HFF-Myc (cell line): ENCODE data around the gene PXDC1.
"Not testable (repeated sequence)": the region's sequence is repeated elsewhere in the genome, so short reads cannot be mapped to it uniquely, and the experiment has no call there.

ENCODE experiments used
- DNase-seq: peaks from one replicate; pipeline ENCODE4 v3.0.0-alpha.2; 2011; ENCODE audit warnings: low read depth; ENCODE audit errors: extremely low read depth
- H3K4me3 ChIP-seq: replicated peaks from 2 replicates; pipeline ENCODE4 v1.5.1; 2011; ENCODE audit warnings: low read depth, mild to moderate bottlenecking, control low read depth, low read length
- TF ChIP-seq, protein P1 (sequence below): IDR thresholded peaks from 2 replicates; pipeline ENCODE4 v1.5.1; 2012; ENCODE audit warnings: mild to moderate bottlenecking, low read depth, low read length, control low read depth; ENCODE audit errors: missing control alignments

The PXDC1 gene

DNA sequence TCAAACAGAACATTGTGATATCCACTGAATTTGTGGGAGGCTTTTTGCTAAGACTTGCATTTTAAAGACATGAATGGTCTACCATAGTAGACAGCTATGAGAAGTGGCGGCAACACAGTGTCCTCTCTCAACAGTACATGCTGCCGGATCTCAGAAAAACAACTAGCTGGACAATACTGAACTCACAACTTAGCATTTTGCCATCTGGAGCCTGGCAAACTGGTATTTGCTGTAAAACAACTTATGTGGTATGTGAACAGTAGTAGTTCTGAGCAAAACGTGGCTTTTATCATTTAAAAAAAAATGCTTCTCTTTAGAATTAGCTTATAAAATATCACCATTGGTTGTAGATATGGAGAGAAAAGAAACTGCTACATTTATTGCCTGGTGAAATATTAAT is 3.3 kb upstream of the PXDC1 start:
- TF ChIP-seq, protein P1, sequence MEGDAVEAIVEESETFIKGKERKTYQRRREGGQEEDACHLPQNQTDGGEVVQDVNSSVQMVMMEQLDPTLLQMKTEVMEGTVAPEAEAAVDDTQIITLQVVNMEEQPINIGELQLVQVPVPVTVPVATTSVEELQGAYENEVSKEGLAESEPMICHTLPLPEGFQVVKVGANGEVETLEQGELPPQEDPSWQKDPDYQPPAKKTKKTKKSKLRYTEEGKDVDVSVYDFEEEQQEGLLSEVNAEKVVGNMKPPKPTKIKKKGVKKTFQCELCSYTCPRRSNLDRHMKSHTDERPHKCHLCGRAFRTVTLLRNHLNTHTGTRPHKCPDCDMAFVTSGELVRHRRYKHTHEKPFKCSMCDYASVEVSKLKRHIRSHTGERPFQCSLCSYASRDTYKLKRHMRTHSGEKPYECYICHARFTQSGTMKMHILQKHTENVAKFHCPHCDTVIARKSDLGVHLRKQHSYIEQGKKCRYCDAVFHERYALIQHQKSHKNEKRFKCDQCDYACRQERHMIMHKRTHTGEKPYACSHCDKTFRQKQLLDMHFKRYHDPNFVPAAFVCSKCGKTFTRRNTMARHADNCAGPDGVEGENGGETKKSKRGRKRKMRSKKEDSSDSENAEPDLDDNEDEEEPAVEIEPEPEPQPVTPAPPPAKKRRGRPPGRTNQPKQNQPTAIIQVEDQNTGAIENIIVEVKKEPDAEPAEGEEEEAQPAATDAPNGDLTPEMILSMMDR, result no peak
- no peak overlapping the region for H3K4me3 ChIP-seq
- no peak for DNase-seq

DNA sequence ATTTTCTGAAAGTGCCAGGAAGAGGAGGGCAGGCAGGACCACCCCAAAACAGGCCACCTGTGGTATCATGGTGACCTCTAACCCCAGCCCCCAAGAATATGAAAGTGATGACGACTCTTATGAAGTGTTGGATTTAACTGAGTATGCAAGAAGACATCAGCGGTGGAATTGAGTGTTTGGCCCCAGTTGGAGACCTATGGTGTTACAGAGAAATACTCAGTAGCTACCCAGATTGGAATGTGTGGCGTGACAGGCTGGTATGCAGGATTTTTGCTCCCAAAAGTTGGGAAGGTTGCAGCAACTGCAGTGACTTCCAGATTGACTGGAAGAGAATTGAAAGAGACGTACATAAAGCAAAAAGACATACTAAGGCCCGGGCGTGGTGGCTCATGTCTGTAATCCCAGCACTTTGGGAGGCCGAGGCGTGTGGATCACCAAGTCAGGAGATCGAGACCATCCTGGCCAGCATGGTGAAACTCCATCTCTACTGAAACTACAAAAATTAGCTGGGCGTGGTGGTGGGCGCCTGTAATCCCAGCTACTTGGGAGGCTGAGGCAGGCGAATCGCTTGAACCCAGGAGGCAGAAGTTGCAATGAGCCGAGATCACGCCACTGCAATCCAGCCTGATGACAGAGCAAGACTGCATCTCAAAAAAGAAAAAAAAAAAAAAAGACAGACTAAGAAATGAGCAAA is 2.7 kb upstream of the PXDC1 start:
- not testable (repeated sequence) for DNase-seq, H3K4me3 ChIP-seq

DNA sequence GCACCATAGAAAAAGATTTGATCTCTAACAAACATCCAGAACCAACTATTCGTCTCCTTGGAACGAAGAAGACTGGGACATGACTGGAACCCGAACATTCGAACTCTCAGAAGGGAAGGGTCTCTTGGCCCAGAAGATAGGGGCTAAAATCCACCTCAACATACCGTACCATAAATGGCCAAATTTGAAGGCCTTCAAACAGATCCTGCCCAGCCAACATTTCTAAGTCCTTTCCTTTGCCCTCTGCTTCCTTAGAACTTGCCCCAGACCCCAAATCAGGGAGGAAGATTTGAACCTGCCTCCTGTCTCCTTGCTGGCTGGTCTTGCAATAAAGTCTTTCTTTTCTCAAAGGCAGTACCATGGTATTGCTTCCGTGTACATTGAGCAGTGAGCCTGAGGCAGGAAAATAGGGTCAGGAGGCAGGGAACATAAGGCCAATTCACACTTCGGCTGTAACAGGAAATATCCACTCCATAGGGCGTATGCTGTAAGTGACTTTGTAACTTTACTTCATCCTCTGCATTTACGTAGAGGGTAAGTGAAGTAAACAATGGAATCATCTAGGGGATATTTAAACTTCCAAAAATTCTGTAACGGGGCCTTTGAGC is 1.8 kb upstream of the PXDC1 start:
- DNase-seq, result no peak
- H3K4me3 ChIP-seq, result no peak overlapping the region

DNA sequence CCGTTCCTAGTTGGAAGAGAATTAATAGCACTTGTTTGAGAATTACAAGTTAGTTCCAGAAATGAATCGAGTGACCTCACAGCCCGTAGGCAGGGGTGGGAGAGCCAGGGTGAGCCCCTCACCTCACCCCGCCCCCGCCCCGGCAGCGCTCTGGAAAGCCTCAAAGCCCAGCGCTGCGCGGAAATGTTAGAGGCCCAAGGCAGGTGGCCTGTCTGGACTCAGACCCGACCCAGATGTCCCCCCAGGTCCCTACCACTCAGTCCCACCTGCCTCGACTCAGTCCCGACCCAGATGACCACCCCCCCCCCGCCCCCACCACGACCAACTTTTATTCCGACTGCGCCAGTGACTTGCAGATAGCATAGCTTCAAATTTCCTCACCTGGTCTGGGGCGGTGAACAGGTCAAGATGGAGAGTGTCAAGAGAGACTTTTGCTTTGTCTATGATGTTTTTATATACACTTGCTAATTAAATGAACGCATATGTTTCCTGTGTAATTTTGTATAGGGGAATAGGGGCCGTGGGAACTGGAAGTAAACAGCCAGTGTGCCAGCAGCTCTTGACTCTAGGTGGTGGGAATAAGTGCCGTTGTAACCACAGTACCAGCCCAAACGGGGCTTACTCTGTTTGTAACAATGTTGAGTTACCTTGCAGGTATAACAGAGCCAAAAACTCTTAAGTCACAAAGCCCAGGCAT is 1.2 kb upstream of the PXDC1 start:
- TF ChIP-seq, protein P1, result no peak
- H3K4me3 ChIP-seq, result peak overlapping the region; percentile 67
- no peak for DNase-seq

More for the DNA sequence above, 1.8 kb upstream of the PXDC1 start:
- TF ChIP-seq, protein P1, result no peak

DNA sequence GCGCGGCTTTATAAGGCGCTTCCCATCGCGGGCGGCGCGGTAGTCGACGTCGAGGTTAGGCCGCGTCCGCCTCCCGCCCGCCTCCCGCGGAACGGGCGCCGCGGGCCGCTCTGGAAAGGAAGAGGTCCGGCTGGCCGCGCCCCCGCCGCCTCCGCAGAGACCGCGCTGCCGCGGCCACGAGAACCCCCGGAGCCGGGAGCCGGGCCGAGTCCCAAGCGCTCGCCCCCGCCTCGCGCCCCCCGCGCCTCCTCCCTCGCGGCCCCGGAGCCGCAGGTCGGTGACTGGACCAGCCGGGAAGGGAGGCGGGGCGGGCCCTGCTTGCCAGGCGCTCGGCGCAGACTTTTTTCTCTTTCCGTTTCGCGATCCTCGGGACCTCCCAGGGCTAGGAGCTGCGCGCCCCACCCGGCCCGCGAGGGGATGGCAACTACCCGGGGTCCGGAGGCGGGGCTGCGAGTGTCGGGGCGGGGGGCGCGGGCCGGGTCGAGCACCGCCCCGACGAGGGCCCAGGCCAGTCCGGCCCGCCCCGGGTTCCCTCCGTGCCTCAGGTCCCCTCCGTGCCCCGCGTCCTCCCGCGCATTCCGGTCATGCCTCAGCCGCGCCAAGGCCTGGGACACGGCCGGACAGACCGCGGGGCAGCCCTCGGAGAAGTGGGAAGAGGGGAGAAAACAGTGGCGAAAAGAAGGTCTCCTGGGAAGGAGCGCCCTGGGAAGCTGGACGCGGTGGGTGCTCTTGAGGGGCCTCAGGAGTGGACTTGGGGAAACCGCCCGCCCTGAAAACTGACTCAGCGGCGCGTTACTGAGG is 417 bp upstream of the PXDC1 start:
- no peak for DNase-seq
- TF ChIP-seq, protein P1, result no peak
- peak overlapping the region; percentile 67 for H3K4me3 ChIP-seq

DNA sequence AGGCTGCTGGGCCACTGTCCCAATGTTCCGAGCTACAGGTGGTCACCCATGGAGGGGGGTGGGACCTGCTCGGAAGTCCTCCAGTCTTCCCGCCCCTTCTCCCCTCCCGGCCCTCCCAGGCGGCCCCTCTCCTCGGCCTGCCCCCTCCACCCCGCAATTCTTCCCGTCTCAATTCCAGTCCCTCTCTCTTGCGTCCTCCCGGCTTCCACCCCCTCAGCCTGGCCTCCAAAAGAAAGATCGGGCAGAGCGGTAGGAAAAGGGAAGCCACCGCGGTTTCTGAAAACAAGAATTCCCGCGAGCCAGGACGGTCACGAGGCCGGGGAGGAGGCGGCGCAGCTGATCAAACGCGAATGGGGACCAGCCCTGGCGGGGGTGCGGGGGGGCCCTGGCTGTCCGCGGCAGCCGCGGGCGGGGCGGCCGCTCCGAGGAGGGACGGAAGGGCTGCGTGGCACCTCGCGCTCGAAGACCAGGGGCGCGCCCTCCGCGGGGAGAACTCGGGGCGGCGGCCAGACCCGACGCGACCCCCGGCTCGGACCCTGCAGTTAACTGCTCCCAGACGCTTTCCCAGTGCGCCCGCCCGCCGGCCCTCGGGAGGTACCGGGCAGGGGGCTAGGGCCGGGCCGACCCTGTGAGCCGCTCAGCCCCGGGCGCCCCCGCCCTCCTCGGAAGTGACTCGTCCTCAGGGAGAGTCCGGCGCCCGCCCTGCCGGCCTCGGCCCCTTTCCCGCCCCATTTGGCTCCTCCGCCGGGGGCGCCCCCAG is 1.0 kb downstream of the PXDC1 start:
- no peak for DNase-seq
- H3K4me3 ChIP-seq, result peak overlapping the region; percentile 67

More for the DNA sequence above, 1.0 kb downstream of the PXDC1 start:
- TF ChIP-seq, protein P1, result no peak
